Measurements from ENCODE around the gene TEKT2.

DNA sequence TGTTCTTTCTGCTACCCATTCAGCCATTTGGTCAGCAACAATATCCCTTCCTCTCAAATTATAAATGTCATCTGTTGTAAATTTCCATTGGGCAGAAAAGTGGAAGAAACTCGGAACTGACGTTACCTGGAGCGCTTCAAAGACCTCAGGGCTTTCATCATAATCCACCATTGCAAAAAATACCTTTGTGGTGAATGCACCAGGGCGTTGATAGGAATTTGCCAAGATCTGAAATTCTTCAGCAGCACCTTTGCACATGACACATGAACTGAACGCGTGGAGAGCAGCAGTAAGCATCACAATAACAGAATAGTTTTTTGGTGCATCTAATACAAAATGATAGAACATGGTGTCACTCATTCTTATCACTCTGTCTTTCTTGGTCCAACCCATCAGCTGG lies 3.1 kb upstream of the TEKT2 start:
- TF ChIP-seq, protein P1, sequence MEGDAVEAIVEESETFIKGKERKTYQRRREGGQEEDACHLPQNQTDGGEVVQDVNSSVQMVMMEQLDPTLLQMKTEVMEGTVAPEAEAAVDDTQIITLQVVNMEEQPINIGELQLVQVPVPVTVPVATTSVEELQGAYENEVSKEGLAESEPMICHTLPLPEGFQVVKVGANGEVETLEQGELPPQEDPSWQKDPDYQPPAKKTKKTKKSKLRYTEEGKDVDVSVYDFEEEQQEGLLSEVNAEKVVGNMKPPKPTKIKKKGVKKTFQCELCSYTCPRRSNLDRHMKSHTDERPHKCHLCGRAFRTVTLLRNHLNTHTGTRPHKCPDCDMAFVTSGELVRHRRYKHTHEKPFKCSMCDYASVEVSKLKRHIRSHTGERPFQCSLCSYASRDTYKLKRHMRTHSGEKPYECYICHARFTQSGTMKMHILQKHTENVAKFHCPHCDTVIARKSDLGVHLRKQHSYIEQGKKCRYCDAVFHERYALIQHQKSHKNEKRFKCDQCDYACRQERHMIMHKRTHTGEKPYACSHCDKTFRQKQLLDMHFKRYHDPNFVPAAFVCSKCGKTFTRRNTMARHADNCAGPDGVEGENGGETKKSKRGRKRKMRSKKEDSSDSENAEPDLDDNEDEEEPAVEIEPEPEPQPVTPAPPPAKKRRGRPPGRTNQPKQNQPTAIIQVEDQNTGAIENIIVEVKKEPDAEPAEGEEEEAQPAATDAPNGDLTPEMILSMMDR (IDR thresholded peaks at IDR 0.05; ENCODE audit: low read depth, low read length), result no peak
- TF ChIP-seq EZH2phosphoT487 (IDR thresholded peaks at IDR 0.05; ENCODE audit: low read depth), result no peak

Data from OCI-LY3 (cell line).